Placental epithelial cell (primary cell): ENCODE results near the gene SSRP1. TPM values are rescaled to one million over a fixed set of nuclear protein-coding genes. Genes with fewer than 3 reads are reported as not detected.

Experiments used
- total RNA-seq: library from RNA; depleted of rRNA; stranded (reverse); fragments of >200 nt; gene quantifications from 2 replicates; pipeline ENCODE4 v1.2.3, GENCODE V29; 2012

The SSRP1 gene, protein sequence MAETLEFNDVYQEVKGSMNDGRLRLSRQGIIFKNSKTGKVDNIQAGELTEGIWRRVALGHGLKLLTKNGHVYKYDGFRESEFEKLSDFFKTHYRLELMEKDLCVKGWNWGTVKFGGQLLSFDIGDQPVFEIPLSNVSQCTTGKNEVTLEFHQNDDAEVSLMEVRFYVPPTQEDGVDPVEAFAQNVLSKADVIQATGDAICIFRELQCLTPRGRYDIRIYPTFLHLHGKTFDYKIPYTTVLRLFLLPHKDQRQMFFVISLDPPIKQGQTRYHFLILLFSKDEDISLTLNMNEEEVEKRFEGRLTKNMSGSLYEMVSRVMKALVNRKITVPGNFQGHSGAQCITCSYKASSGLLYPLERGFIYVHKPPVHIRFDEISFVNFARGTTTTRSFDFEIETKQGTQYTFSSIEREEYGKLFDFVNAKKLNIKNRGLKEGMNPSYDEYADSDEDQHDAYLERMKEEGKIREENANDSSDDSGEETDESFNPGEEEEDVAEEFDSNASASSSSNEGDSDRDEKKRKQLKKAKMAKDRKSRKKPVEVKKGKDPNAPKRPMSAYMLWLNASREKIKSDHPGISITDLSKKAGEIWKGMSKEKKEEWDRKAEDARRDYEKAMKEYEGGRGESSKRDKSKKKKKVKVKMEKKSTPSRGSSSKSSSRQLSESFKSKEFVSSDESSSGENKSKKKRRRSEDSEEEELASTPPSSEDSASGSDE
- 48.3 and 76.0 TPM in 2 replicates for total RNA-seq

GRCh38 chr11:57335343-57336110 lies at the start of gene SSRP1:
Gene SSRP1 (minus strand): TSS chr11:57335892. CDS start chr11:57335121, 771 bp downstream.

DNA sequence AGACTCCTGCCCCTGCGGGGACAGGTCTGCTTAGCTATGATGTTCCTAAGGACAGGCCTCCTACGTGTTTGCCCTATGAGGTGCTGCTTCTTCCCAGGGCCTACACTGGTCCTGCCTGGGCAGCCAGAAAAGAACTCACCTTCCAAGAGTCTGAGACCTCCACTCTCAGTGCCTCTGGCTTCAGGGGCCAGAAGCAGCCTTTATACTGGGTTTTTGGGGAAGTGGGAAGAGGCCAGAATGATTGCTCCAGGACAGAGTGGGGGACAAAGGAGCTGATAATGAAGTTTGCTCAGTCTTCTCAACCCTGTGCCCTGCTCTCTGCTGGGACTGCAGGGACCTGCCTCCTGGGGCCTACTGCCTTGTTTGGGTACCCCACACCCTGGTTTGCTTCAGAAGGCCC lies 45.3 kb upstream of the SSRP1 start, which contains the start of gene PRG3:
Gene PRG3, minus strand, starts transcription at position 176 of the 400 bp plus-strand sequence. CDS start 442 bp downstream, outside the sequence.

DNA sequence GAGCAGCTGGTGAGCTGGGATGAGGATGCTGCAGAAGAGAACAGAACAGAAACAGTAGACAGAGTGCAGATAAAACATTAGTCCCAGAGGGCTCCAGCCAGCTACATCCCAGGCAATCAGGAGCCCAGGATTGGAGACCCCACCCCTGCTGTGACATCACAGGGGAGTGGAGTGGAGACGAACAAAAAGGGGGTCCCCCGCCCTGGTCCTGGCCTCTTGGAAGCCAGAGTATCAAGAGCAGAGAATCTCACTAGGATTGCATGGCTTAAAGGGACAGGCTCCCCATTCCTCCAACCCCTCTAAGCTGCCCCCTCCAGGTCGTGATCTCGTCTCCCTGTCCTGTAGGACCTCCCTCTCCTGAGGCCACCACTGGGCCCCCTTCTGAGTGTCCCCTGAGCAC lies 2.5 kb upstream of the SSRP1 start, which contains the start of gene P2RX3:
Gene P2RX3, plus strand, starts transcription at position 211 of the 400 bp plus-strand sequence. CDS start 199 bp downstream, outside the sequence.

GRCh38 chr11:57324886-57325734 lies 10.6 kb downstream of the SSRP1 start, which contains the start of gene TNKS1BP1:
Gene TNKS1BP1 (minus strand): TSS chr11:57324952. CDS start chr11:57321885, 3,067 bp downstream.

Other genes starting within 250 kb of the SSRP1 start
- not detected in 2 replicates for gene LRRC55, start 153.9 kb downstream of the SSRP1 start, total RNA-seq
- not detected in 2 replicates for gene APLNR, start 98.6 kb downstream of the SSRP1 start, total RNA-seq
- gene TNKS1BP1, start 10.9 kb downstream of the SSRP1 start, total RNA-seq = 138 and 190 TPM in 2 replicates
- not detected in 2 replicates for gene P2RX3, start 2.5 kb upstream of the SSRP1 start, total RNA-seq
- not detected in 2 replicates for gene PRG3, start 45.3 kb upstream of the SSRP1 start, total RNA-seq
- gene PRG2, start 54.8 kb upstream of the SSRP1 start, total RNA-seq = not detected in 2 replicates
- gene SLC43A3, start 91.2 kb upstream of the SSRP1 start, total RNA-seq = 5.9 and 6.2 TPM in 2 replicates
- 0.22 TPM in 1 of 2 replicates, not detected in the other for gene RTN4RL2, start 124.6 kb upstream of the SSRP1 start, total RNA-seq
- 1.2 and 1.6 TPM in 2 replicates for gene SLC43A1, start 179.8 kb upstream of the SSRP1 start, total RNA-seq
- 16.8 and 19.6 TPM in 2 replicates for gene TIMM10, start 194.9 kb upstream of the SSRP1 start, total RNA-seq
- not detected in 2 replicates for gene SMTNL1, start 201.7 kb upstream of the SSRP1 start, total RNA-seq
- 0.33 and 3.1 TPM in 2 replicates for gene UBE2L6, start 231.8 kb upstream of the SSRP1 start, total RNA-seq